ENCODE data around the gene BLCAP. TPM values are rescaled to one million over a fixed set of nuclear protein-coding genes. Genes with fewer than 3 reads are reported as not detected.
A peak's percentile ranks its signal among the peaks of the same experiment; 100 is the strongest.

Gene BLCAP
- total RNA-seq, 2 donors from 2014 or later: 93.0 to 101 TPM

DNA sequence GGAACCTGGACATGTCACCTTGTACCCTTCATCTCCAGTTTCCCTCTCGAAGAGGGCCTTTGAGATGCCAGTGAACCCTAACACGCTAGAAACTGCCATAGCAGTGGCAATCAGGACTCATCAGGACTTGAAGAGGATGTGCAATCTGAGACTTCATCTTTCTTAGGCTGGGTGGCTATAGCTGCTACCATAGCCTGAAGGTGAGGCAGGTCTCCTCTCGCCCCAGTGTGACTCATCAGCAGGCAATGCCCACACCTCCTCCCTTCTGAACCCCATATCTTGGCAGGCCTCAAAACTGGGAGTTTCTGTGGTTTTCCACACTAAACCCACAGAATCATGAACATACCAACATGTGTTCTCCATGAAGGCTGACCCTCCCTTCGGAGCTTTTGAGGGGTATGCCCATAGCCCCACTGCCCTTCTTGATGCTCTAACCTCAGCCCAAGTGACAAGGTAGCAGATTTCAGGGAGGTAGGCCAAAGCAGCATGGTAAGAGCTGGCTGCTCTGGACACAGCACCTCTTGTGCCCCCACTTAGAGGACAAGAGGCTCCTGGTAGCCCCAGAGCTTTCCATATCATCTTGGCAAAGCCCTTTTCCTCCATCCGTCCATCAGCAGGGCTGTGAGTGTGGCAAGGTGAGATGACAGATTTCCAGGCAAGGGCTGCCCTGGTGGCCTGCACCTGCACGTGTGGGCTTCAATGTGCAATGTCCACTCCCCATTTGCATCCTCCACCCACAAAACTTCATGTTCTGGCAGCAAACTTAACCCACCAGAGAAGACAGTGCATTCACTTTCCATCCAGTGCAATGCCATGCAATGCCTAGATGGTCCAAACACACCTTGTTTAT lies 2.6 kb downstream of the BLCAP start:
- no peaks in the 10 kb centered on the region for H3K9me3 ChIP-seq
- no peaks in the 10 kb centered on the region for H3K27me3 ChIP-seq (replicated peaks; ENCODE audit: insufficient read depth)
- DNase-seq (ENCODE audit: low spot score): peak; percentile 66
- TF ChIP-seq POLR2A (IDR thresholded peaks at IDR 0.05) (no peak), POLR2AphosphoS5 (IDR thresholded peaks at IDR 0.05) (peak; percentile 56)
- TF ChIP-seq, protein P1, sequence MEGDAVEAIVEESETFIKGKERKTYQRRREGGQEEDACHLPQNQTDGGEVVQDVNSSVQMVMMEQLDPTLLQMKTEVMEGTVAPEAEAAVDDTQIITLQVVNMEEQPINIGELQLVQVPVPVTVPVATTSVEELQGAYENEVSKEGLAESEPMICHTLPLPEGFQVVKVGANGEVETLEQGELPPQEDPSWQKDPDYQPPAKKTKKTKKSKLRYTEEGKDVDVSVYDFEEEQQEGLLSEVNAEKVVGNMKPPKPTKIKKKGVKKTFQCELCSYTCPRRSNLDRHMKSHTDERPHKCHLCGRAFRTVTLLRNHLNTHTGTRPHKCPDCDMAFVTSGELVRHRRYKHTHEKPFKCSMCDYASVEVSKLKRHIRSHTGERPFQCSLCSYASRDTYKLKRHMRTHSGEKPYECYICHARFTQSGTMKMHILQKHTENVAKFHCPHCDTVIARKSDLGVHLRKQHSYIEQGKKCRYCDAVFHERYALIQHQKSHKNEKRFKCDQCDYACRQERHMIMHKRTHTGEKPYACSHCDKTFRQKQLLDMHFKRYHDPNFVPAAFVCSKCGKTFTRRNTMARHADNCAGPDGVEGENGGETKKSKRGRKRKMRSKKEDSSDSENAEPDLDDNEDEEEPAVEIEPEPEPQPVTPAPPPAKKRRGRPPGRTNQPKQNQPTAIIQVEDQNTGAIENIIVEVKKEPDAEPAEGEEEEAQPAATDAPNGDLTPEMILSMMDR (IDR thresholded peaks at IDR 0.05): no peak
- H3K4me3 ChIP-seq: no peak overlapping the region
- peak overlapping the region; percentile 18 to 59 for H3K27ac ChIP-seq
- WGBS: 51% methylated on average over 6 of the region's 6 CpGs
- no peaks in the 10 kb centered on the region for H3K36me3 ChIP-seq
- H3K4me1 ChIP-seq (replicated peaks): peaks cover 11% of the 10 kb centered on the region
- intact Hi-C loops (cut with DNase I): loop anchor here (5.0 kb wide), 2 partner anchors 128 to 243 kb away; no protein-coding TSS in a partner anchor

DNA sequence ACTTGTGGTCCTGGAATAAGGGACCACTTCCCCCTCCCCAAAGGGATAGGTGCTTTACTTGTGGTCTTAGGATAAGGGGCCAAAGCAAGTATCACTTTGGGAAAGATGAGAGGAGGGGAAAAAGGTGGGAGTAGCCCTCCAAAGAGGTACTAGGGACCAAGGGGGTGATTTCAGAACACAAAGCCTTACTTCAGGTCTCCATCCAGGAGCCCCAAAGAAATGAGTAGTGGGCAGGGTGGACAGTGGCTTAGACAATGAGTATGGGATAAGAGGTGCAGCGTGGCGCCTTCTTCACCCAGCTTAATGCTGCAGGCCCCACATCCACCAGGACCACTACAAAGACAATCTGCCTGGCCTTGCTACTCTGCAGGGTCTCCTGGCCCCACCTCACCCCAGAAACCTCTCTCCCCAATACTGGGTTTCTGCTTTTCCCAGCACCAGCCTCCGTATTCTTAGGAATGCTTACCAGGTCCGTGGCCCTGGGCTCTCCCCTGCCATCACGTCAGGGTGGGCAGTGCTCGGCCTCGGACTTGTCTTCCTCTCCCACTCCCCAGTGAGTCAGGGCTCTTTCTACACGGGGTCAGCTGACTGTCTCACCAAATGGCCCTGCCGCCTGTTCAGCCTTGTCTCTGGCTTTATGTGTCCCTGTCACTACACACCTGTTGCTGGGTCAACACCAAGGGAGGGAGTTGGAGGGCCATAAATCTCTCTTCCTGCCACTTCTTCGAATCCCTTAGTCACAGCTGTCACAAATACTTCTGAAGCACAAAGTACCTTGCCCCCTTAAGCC lies 3.6 kb downstream of the BLCAP start:
- Histone ChIP-seq H3K4me3 (no peak overlapping the region), H3K27ac (peak overlapping the region; percentile 18 to 59), H3K4me1 (replicated peaks) (peaks cover 18% of the 10 kb centered on the region), H3K27me3 (replicated peaks; ENCODE audit: insufficient read depth) (no peaks in the 10 kb centered on the region), H3K9me3 (no peaks in the 10 kb centered on the region), H3K36me3 (no peaks in the 10 kb centered on the region)
- WGBS: 49% methylated on average over 10 of the region's 10 CpGs
- intact Hi-C loops (cut with DNase I): no loop called here
- TF ChIP-seq, protein P1 (IDR thresholded peaks at IDR 0.05): no peak
- no peak for TF ChIP-seq POLR2AphosphoS5 (IDR thresholded peaks at IDR 0.05)
- no peak for TF ChIP-seq POLR2A (IDR thresholded peaks at IDR 0.05)
- DNase-seq (ENCODE audit: low spot score): peak; percentile 59

DNA sequence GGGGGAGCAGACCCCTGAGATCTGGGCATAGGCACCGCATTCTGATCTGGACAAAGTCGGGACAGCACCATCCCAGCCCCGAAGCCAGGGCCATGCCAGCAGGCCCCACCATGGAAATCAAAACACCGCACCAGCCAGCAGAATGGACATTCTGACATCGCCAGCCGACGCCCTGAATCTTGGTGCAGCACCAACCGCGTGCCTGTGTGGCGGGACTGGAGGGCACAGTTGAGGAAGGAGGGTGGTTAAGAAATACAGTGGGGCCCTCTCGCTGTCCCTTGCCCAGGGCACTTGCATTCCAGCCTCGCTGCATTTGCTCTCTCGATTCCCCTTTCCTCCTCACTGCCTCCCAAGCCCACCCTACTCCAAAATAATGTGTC lies 4.7 kb downstream of the BLCAP start:
- Histone ChIP-seq H3K27me3 (replicated peaks; ENCODE audit: insufficient read depth) (no peaks in the 10 kb centered on the region), H3K36me3 (no peaks in the 10 kb centered on the region), H3K4me1 (replicated peaks) (peaks cover 28% of the 10 kb centered on the region), H3K9me3 (no peaks in the 10 kb centered on the region), H3K4me3 (no peak overlapping the region), H3K27ac (peak overlapping the region in 1 of 2 donors; percentile 59)
- 86% methylated on average over 13 of the region's 13 CpGs for WGBS
- TF ChIP-seq, protein P1 (IDR thresholded peaks at IDR 0.05): no peak
- TF ChIP-seq POLR2AphosphoS5 (IDR thresholded peaks at IDR 0.05): no peak
- no peak for TF ChIP-seq POLR2A (IDR thresholded peaks at IDR 0.05)
- intact Hi-C loops (cut with DNase I): no loop called here
- no peak for DNase-seq (ENCODE audit: low spot score)

DNA sequence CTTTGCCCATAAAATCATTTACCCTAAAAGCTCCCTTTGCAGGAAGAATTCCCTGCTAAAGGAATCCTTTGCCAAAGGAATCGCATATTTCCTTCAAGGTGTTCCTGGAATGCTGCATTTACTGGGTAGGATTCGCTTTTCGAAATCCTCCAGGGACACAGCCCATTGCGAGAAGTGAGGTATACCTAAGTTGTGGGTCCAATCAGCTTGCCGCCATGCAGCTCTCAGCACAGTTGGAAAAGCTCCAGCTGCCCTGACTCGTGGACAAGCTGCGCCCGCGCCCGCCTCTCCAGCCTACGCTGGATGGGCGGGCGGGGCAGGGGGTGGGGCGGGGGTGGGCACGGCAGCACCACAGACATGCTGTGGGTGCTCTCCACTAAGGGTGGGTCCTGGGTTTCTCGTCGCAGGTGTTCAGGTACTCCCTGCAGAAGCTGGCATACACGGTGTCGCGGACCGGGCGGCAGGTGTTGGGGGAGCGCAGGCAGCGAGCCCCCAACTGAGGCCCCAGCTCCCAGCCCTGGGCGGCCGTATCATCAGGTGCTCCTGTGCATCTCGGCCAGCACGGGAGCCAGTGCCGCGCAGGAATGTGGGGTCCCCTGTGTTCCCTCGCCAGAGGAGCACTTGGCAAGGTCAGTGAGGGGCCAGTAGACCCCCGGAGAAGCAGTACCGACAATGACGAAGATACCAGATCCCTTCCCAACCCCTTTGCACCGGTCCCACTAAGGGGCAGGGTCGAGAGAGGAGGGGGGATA lies 5.2 kb downstream of the BLCAP start:
- intact Hi-C loops (cut with DNase I): no loop called here
- TF ChIP-seq POLR2A (IDR thresholded peaks at IDR 0.05): no peak
- no peak for TF ChIP-seq POLR2AphosphoS5 (IDR thresholded peaks at IDR 0.05)
- TF ChIP-seq, protein P1 (IDR thresholded peaks at IDR 0.05): no peak
- 39% methylated on average over 26 of the region's 36 CpGs for WGBS
- Histone ChIP-seq H3K36me3 (no peaks in the 10 kb centered on the region), H3K27me3 (replicated peaks; ENCODE audit: insufficient read depth) (no peaks in the 10 kb centered on the region), H3K4me1 (replicated peaks) (peaks cover 34% of the 10 kb centered on the region), H3K9me3 (no peaks in the 10 kb centered on the region), H3K27ac (peak overlapping the region in 1 of 2 donors; percentile 59), H3K4me3 (no peak overlapping the region)
- peak; percentile 84 for DNase-seq (ENCODE audit: low spot score)
